DND-41 (cell line): ENCODE measurements around the gene CD82.

Experiments
- EZH2 ChIP-seq: IDR thresholded peaks from 3 replicates; pipeline ENCODE4 v1.6.1; 2012; ENCODE audit warnings: borderline replicate concordance, low read depth, mild to moderate bottlenecking, moderate library complexity, low read length, inconsistent platforms; ENCODE audit not compliant: severe bottlenecking
- TF ChIP-seq, protein P1 (sequence below): IDR thresholded peaks from 2 replicates; pipeline ENCODE4 v1.5.1; 2012; ENCODE audit warnings: borderline replicate concordance, low read length, moderate library complexity, mild to moderate bottlenecking; ENCODE audit not compliant: poor library complexity, severe bottlenecking; ENCODE audit errors: extremely low read depth

DNA sequence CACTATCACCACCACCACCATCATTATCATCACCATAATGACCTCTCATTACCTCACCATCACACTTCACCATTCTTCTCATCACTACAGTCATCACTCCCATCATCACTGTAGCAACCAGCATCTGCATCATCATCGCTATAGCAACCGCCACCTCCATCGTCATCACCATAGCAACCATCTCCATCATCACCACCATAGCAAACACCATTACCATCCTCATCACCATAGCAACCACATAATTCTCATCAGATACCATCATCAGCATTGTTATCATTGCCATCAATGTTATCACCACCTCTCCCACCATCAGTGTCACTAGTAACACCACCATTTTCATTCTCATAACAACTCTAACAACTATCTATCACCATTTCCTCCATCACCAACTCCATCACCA, 23.1 kb upstream of the CD82 start:
- TF ChIP-seq, protein P1, sequence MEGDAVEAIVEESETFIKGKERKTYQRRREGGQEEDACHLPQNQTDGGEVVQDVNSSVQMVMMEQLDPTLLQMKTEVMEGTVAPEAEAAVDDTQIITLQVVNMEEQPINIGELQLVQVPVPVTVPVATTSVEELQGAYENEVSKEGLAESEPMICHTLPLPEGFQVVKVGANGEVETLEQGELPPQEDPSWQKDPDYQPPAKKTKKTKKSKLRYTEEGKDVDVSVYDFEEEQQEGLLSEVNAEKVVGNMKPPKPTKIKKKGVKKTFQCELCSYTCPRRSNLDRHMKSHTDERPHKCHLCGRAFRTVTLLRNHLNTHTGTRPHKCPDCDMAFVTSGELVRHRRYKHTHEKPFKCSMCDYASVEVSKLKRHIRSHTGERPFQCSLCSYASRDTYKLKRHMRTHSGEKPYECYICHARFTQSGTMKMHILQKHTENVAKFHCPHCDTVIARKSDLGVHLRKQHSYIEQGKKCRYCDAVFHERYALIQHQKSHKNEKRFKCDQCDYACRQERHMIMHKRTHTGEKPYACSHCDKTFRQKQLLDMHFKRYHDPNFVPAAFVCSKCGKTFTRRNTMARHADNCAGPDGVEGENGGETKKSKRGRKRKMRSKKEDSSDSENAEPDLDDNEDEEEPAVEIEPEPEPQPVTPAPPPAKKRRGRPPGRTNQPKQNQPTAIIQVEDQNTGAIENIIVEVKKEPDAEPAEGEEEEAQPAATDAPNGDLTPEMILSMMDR: no peak
- no peak for TF ChIP-seq EZH2
